Tibial artery (tissue), 4 donors: ENCODE data around the gene TNFSF4.

Source experiments
- DNase-seq, 2 donors: peaks; one replicate each; pipeline ENCODE4 v3.0.0-alpha.2; 2019
- H3K27ac ChIP-seq, 2 donors: fragments of 200-600 bp; sonication (generic) in 1 of 2; 1 replicate in 1 of 2; 2 replicates in 1 of 2; pipeline ENCODE4 v1.5.1; 2018 to 2019; ENCODE audit warnings: mild to moderate bottlenecking in 1 of 2
- H3K27me3 ChIP-seq, 2 donors: fragments of 200-600 bp; sonication (generic) in 1 of 2; one replicate each; pipeline versions ENCODE4 v1.5.1 to v1.6.0; 2016 to 2019
- H3K36me3 ChIP-seq, 3 donors: fragments of 200-600 bp; sonication (generic) in 2 of 3; one replicate each; pipeline ENCODE4 v1.5.1; 2016 to 2019; ENCODE audit warnings: mild to moderate bottlenecking in 2 of 3
- H3K4me1 ChIP-seq, 4 donors: fragments of 200-600 bp; sonication (generic) in 2 of 4; 1 replicate in 3 of 4; 2 replicates in 1 of 4; pipeline ENCODE4 v1.5.1; 2016 to 2019
- H3K4me3 ChIP-seq, 2 donors: fragments of 200-600 bp; sonication (generic) in 1 of 2; 1 replicate in 1 of 2; 2 replicates in 1 of 2; pipeline ENCODE4 v1.5.1; 2018 to 2019; ENCODE audit warnings: mild to moderate bottlenecking in 2 of 2
- H3K9me3 ChIP-seq, 3 donors: fragments of 200-600 bp; sonication (generic) in 1 of 3; one replicate each; pipeline ENCODE4 v1.5.1; 2016 to 2019
- CTCF ChIP-seq, 2 experiments: fragments of 200-600 bp in 1 of 2; fragments of 450-650 bp in 1 of 2; IDR thresholded peaks; one replicate each; pipeline ENCODE4 v1.5.1; 2017 to 2019; ENCODE audit warnings: antibody characterized with exemption in 2 of 2, mild to moderate bottlenecking in 1 of 2, moderate library complexity in 1 of 2
- intact Hi-C: fragments of 100-400 bp; cut with DNase I; formaldehyde crosslinking; loops from one replicate; pipeline ENCODE4 v1.15.0; 2023; ENCODE audit warnings: low total_unique reads

The TNFSF4 gene

GRCh38 chr1:173134800-173135199 lies 72.3 kb downstream of the TNFSF4 start:
- Histone ChIP-seq H3K27me3 (no peaks in the 10 kb centered on the region), H3K4me3 (no peak overlapping the region), H3K36me3 (no peaks in the 10 kb centered on the region), H3K4me1 (no peaks in the 10 kb centered on the region), H3K9me3 (no peaks in the 10 kb centered on the region), H3K27ac (no peak overlapping the region)
- no peak for TF ChIP-seq CTCF (IDR thresholded peaks at IDR 0.05)
- intact Hi-C loops: no loop called here
- DNase-seq: no peak

- Histone ChIP-seq H3K27me3 (no peaks in the 10 kb centered on the region), H3K4me3 (no peak overlapping the region), H3K4me1 (no peaks in the 10 kb centered on the region), H3K9me3 (no peaks in the 10 kb centered on the region), H3K36me3 (no peaks in the 10 kb centered on the region), H3K27ac (no peak overlapping the region)
- no peak for TF ChIP-seq CTCF (IDR thresholded peaks at IDR 0.05)
- DNase-seq: no peak
- intact Hi-C loops: no loop called here
Measured at GRCh38 chr1:173134029-173134428, 73.1 kb downstream of the TNFSF4 start.
